ENCODE measurements around the gene SEC31A. TPM values are rescaled to one million over a fixed set of nuclear protein-coding genes. Genes with fewer than 3 reads are reported as not detected.
A peak's percentile ranks its signal among the peaks of the same experiment; 100 is the strongest.

Gene SEC31A
- total RNA-seq, 1 donor from 2014 or later, result 137 TPM

GRCh38 chr4:82792912-82793649 lies 97.9 kb downstream of the SEC31A start:
- Mint-ChIP-seq H3K9me3 (no peaks in the 10 kb centered on the region), H3K4me3 (peak overlapping the region; percentile 25), H3K36me3 (ENCODE audit: low read depth) (no peaks in the 10 kb centered on the region), H3K4me1 (peaks cover 66% of the 10 kb centered on the region), H3K27me3 (ENCODE audit: low read depth) (peaks cover 14% of the 10 kb centered on the region), H3K27ac (ENCODE audit: unreplicated experiment) (no peak overlapping the region)
- TF ChIP-seq, protein P1, sequence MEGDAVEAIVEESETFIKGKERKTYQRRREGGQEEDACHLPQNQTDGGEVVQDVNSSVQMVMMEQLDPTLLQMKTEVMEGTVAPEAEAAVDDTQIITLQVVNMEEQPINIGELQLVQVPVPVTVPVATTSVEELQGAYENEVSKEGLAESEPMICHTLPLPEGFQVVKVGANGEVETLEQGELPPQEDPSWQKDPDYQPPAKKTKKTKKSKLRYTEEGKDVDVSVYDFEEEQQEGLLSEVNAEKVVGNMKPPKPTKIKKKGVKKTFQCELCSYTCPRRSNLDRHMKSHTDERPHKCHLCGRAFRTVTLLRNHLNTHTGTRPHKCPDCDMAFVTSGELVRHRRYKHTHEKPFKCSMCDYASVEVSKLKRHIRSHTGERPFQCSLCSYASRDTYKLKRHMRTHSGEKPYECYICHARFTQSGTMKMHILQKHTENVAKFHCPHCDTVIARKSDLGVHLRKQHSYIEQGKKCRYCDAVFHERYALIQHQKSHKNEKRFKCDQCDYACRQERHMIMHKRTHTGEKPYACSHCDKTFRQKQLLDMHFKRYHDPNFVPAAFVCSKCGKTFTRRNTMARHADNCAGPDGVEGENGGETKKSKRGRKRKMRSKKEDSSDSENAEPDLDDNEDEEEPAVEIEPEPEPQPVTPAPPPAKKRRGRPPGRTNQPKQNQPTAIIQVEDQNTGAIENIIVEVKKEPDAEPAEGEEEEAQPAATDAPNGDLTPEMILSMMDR (conservative IDR thresholded peaks at IDR 0.05), result no peak
- no peak for DNase-seq (ENCODE audit: low read depth, low spot score)

DNA sequence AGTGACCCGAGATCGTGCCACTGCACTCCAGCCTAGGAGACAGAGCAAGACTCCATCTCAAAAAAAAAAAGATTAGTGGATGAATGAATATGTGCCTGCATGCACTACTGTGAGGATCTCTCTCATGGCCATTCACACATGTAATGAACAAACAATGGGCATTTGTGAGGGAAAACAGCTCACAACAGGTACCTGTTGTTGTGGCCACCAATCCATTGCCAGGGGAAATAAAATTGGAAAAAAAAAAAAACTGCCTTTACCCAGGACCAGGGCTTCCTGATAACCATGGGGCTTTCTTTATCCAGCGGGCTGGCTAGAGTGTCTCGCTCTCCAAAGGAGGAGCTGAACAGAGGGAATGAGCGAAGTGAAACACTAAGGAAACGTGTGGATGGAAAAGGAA lies 99.8 kb downstream of the SEC31A start:
- H3K9me3 Mint-ChIP-seq, result no peaks in the 10 kb centered on the region
- peaks cover 60% of the 10 kb centered on the region for H3K4me1 Mint-ChIP-seq
- DNase-seq (ENCODE audit: low read depth, low spot score), result no peak
- H3K27me3 Mint-ChIP-seq (ENCODE audit: low read depth), result peaks cover 3% of the 10 kb centered on the region
- no peaks in the 10 kb centered on the region for H3K36me3 Mint-ChIP-seq (ENCODE audit: low read depth)
- TF ChIP-seq, protein P1 (conservative IDR thresholded peaks at IDR 0.05), result no peak
- peak overlapping the region; percentile 19 for H3K4me3 Mint-ChIP-seq
- H3K27ac Mint-ChIP-seq (ENCODE audit: unreplicated experiment), result no peak overlapping the region

- Mint-ChIP-seq H3K36me3 (ENCODE audit: low read depth) (no peaks in the 10 kb centered on the region), H3K4me1 (peaks cover 69% of the 10 kb centered on the region), H3K4me3 (peak overlapping the region; percentile 12), H3K27me3 (ENCODE audit: low read depth) (no peaks in the 10 kb centered on the region), H3K9me3 (no peaks in the 10 kb centered on the region), H3K27ac (ENCODE audit: unreplicated experiment) (no peak overlapping the region)
- DNase-seq (ENCODE audit: low read depth, low spot score), result no peak
- TF ChIP-seq, protein P1 (conservative IDR thresholded peaks at IDR 0.05), result no peak
These were observed 100.8 kb downstream of the SEC31A start for GRCh38 chr4:82790060-82790660.

- H3K9me3 Mint-ChIP-seq, result no peaks in the 10 kb centered on the region
- DNase-seq (ENCODE audit: low read depth, low spot score), result no peak
- H3K4me3 Mint-ChIP-seq, result no peak overlapping the region
- H3K4me1 Mint-ChIP-seq, result peaks cover 72% of the 10 kb centered on the region
- H3K27ac Mint-ChIP-seq (ENCODE audit: unreplicated experiment), result no peak overlapping the region
- H3K27me3 Mint-ChIP-seq (ENCODE audit: low read depth), result no peaks in the 10 kb centered on the region
- TF ChIP-seq, protein P1 (conservative IDR thresholded peaks at IDR 0.05), result no peak
- no peaks in the 10 kb centered on the region for H3K36me3 Mint-ChIP-seq (ENCODE audit: low read depth)
These were observed 101.8 kb downstream of the SEC31A start for GRCh38 chr4:82789025-82789776.

GRCh38 chr4:82787342-82787741 lies 103.6 kb downstream of the SEC31A start:
- Mint-ChIP-seq H3K4me1 (peaks cover 62% of the 10 kb centered on the region), H3K27ac (ENCODE audit: unreplicated experiment) (no peak overlapping the region), H3K36me3 (ENCODE audit: low read depth) (no peaks in the 10 kb centered on the region), H3K4me3 (no peak overlapping the region), H3K27me3 (ENCODE audit: low read depth) (no peaks in the 10 kb centered on the region), H3K9me3 (no peaks in the 10 kb centered on the region)
- no peak for DNase-seq (ENCODE audit: low read depth, low spot score)
- TF ChIP-seq, protein P1 (conservative IDR thresholded peaks at IDR 0.05), result no peak
